GM23338 (cell line): ENCODE data around the gene ADGRB2. TPM values are rescaled to one million over a fixed set of nuclear protein-coding genes. Genes with fewer than 3 reads are reported as not detected.

Experiments
- ATAC-seq: fragments of 200-7000 bp; cut with Tn5 transposase; 3 replicates; pipeline ENCODE4 v1.9.1; 2020
- DNase-seq: peaks from one replicate; pipeline ENCODE4 v3.0.0-alpha.2; 2015; ENCODE audit warnings: low spot score
- H2AFZ ChIP-seq: fragments of 200-600 bp; sonication (generic); 2 replicates; pipeline ENCODE4 v1.8.0; 2016; ENCODE audit warnings: antibody characterized with exemption, mild to moderate bottlenecking, moderate library complexity
- H3F3A ChIP-seq: fragments of 200-600 bp; sonication (generic); replicated peaks from 2 replicates; pipeline ENCODE4 v1.8.0; 2017; ENCODE audit warnings: antibody characterized with exemption, mixed run types, low read depth
- H3K27ac ChIP-seq: fragments of 200-600 bp; sonication (generic); 2 replicates; pipeline ENCODE4 v1.6.1; 2016; ENCODE audit warnings: low read depth
- H3K27me3 ChIP-seq: fragments of 200-600 bp; sonication (generic); 2 replicates; pipeline ENCODE4 v1.8.0; 2016; ENCODE audit warnings: mild to moderate bottlenecking, mixed run types, moderate library complexity; ENCODE audit not compliant: insufficient read depth
- H3K36me3 ChIP-seq: fragments of 200-600 bp; sonication (generic); 2 replicates; pipeline ENCODE4 v1.8.0; 2016; ENCODE audit warnings: mild to moderate bottlenecking; ENCODE audit not compliant: insufficient read depth
- H3K4me1 ChIP-seq: fragments of 200-600 bp; sonication (generic); 2 replicates; pipeline ENCODE4 v1.8.0; 2016; ENCODE audit warnings: mild to moderate bottlenecking, moderate library complexity; ENCODE audit not compliant: insufficient read depth
- H3K4me2 ChIP-seq: fragments of 200-600 bp; sonication (generic); 2 replicates; pipeline ENCODE4 v1.7.1; 2017; ENCODE audit warnings: mixed run types
- H3K4me3 ChIP-seq: fragments of 200-600 bp; sonication (generic); 2 replicates; pipeline ENCODE4 v1.6.1; 2016; ENCODE audit warnings: mixed run types
- H3K79me2 ChIP-seq: fragments of 200-600 bp; sonication (generic); replicated peaks from 2 replicates; pipeline ENCODE4 v1.8.0; 2017; ENCODE audit warnings: mild to moderate bottlenecking; ENCODE audit not compliant: insufficient read depth
- H3K9me2 ChIP-seq: fragments of 200-600 bp; sonication (generic); 2 replicates; pipeline ENCODE4 v1.8.0; 2017; ENCODE audit not compliant: insufficient read depth
- H4K20me1 ChIP-seq: fragments of 200-600 bp; sonication (generic); replicated peaks from 2 replicates; pipeline ENCODE4 v1.8.0; 2017; ENCODE audit warnings: mild to moderate bottlenecking; ENCODE audit not compliant: insufficient read depth
- H3K27ac Mint-ChIP-seq: 2 replicates; pipeline ENCODE4 v1.8.0; 2020; ENCODE audit warnings: inconsistent platforms, mild to moderate bottlenecking, moderate library complexity, mixed read lengths
- H3K27me3 Mint-ChIP-seq: 3 replicates; pipeline ENCODE4 v1.8.0; 2022; ENCODE audit warnings: low read depth, mild to moderate bottlenecking, moderate library complexity, mixed read lengths, inconsistent platforms; ENCODE audit not compliant: insufficient read depth, poor library complexity
- H3K36me3 Mint-ChIP-seq: 3 replicates; pipeline ENCODE4 v1.8.0; 2021; ENCODE audit warnings: low read depth, mild to moderate bottlenecking, inconsistent platforms, moderate library complexity, mixed read lengths
- H3K4me1 Mint-ChIP-seq: 3 replicates; pipeline ENCODE4 v1.8.0; 2020; ENCODE audit warnings: mild to moderate bottlenecking, inconsistent platforms, mixed read lengths
- H3K4me3 Mint-ChIP-seq: 3 replicates; pipeline ENCODE4 v1.8.0; 2021; ENCODE audit warnings: moderate library complexity, mild to moderate bottlenecking, inconsistent platforms, mixed read lengths
- H3K9me3 Mint-ChIP-seq: 3 replicates; pipeline ENCODE4 v1.8.0; 2020; ENCODE audit warnings: moderate library complexity, mild to moderate bottlenecking, inconsistent platforms, mixed read lengths
- CREB1 ChIP-seq: fragments of 250-450 bp; sonication (Bioruptor Pico); IDR thresholded peaks from 2 replicates; pipeline ENCODE4 v1.5.0; 2020; ENCODE audit warnings: low read depth, mild to moderate bottlenecking, moderate library complexity
- CTCF ChIP-seq, 2 experiments: fragments of 200-600 bp in 1 of 2; sonication (generic) in 1 of 2; conservative IDR thresholded peaks; 2 replicates each; pipeline versions ENCODE4 v1.5.1 to v1.6.1; 2016 to 2017; ENCODE audit warnings: antibody characterized with exemption in 2 of 2, low read depth in 2 of 2, mild to moderate bottlenecking in 2 of 2, moderate library complexity in 1 of 2
- POLR2AphosphoS5 ChIP-seq: IDR thresholded peaks from 2 replicates; pipeline ENCODE4 v1.6.1; 2016; ENCODE audit warnings: antibody characterized with exemption, low read depth
- REST ChIP-seq: IDR thresholded peaks from one replicate; pipeline ENCODE4 v1.6.1; 2018; ENCODE audit warnings: antibody characterized with exemption; ENCODE audit not compliant: unreplicated experiment
- ZNF331 ChIP-seq: fragments of 250-450 bp; sonication (Bioruptor Pico); IDR thresholded peaks from 2 replicates; pipeline ENCODE4 v1.5.0; 2020; ENCODE audit warnings: low read depth, mild to moderate bottlenecking, moderate library complexity
- ZNF462 ChIP-seq: fragments of 250-450 bp; sonication (Bioruptor Pico); IDR thresholded peaks from 2 replicates; pipeline ENCODE4 v1.5.0; 2020; ENCODE audit warnings: mild to moderate bottlenecking, moderate library complexity
- polyA plus RNA-seq: library from polyadenylated mRNA; unstranded; fragments of >200 nt; fragmentation: Nextera tagmentation; extraction: Ambion mirVana; gene quantifications from 2 replicates; pipeline ENCODE4 v1.2.1, GENCODE V29; 2016
- total RNA-seq: library from RNA; depleted of rRNA; stranded (reverse); fragments of >200 nt; shearing (Covaris generic); gene quantifications from 2 replicates; pipeline ENCODE4 v1.2.3, GENCODE V29; 2014

Gene ADGRB2
- total and polyA plus RNA-seq, 2 experiments from 2014 or later: 8.0 to 27.8 TPM

GRCh38 chr1:31757989-31758388, 6.2 kb downstream of the ADGRB2 start:
- ATAC-seq (no peak), DNase-seq (no peak)
- Mint-ChIP-seq H3K36me3 (no peaks in the 10 kb centered on the region; the same call in 2 of the 3 replicates), H3K4me3 (no peak overlapping the region; the same call in 2 of the 3 replicates), H3K27ac (no peak overlapping the region), H3K4me1 (peaks cover 48% of the 10 kb centered on the region), H3K9me3 (no peaks in the 10 kb centered on the region; the same call in 1 of the 3 replicates), H3K27me3 (peaks cover 27% of the 10 kb centered on the region)
- Histone ChIP-seq H3K4me2 (no peak overlapping the region), H3K27me3 (peaks cover 10% of the 10 kb centered on the region), H3K9me2 (no peaks in the 10 kb centered on the region), H4K20me1 (peaks cover 7% of the 10 kb centered on the region; the same call in 1 of the 2 replicates), H3F3A (peaks cover 19% of the 10 kb centered on the region), H3K27ac (no peak overlapping the region), H3K4me3 (no peak overlapping the region), H2AFZ (no peak overlapping the region), H3K36me3 (no peaks in the 10 kb centered on the region), H3K4me1 (peaks cover 33% of the 10 kb centered on the region), H3K79me2 (peaks cover 13% of the 10 kb centered on the region; the same call in 1 of the 2 replicates)
- no peak for TF ChIP-seq REST
- no peak for TF ChIP-seq CTCF (conservative IDR thresholded peaks at IDR 0.05; ENCODE audit: low read depth in 2 of 2)
- TF ChIP-seq POLR2AphosphoS5: no peak
- no peak for TF ChIP-seq ZNF462 (CRISPR knock-in tag)
- no peak for TF ChIP-seq ZNF331 (CRISPR knock-in tag)
- TF ChIP-seq CREB1 (CRISPR knock-in tag): no peak
